Measurements from ENCODE around the gene RNPEPL1.
A peak's percentile ranks its signal among the peaks of the same experiment; 100 is the strongest.

Gene RNPEPL1

GRCh38 chr2:240596491-240596931 is 28.2 kb downstream of the RNPEPL1 start:
- DNase-seq: no peak
- ATAC-seq: no peak

GRCh38 chr2:240597054-240597418 is 28.8 kb downstream of the RNPEPL1 start:
- DNase-seq (no peak), ATAC-seq (no peak)
- H3K27ac Mint-ChIP-seq: peak overlapping the region in 1 of 2 donors; percentile 91
- no peaks in the 10 kb centered on the region for H3K9me3 Mint-ChIP-seq
- no peaks in the 10 kb centered on the region for H3K27me3 Mint-ChIP-seq
- H3K4me1 Mint-ChIP-seq: no peaks in the 10 kb centered on the region
- H3K4me3 Mint-ChIP-seq: no peak overlapping the region

More at GRCh38 chr2:240596491-240596931, 28.2 kb downstream of the RNPEPL1 start:
- Mint-ChIP-seq H3K4me3 (no peak overlapping the region), H3K9me3 (no peaks in the 10 kb centered on the region), H3K4me1 (peaks cover 2% of the 10 kb centered on the region), H3K27me3 (no peaks in the 10 kb centered on the region), H3K27ac (no peak overlapping the region)

GRCh38 chr2:240597419-240598181 is 29.3 kb downstream of the RNPEPL1 start:
- no peak for ATAC-seq
- H3K27ac Mint-ChIP-seq: no peak overlapping the region
- no peaks in the 10 kb centered on the region for H3K4me1 Mint-ChIP-seq
- no peak overlapping the region for H3K4me3 Mint-ChIP-seq
- no peaks in the 10 kb centered on the region for H3K27me3 Mint-ChIP-seq
- H3K9me3 Mint-ChIP-seq: no peaks in the 10 kb centered on the region
- DNase-seq: no peak

- no peaks in the 10 kb centered on the region for H3K9me3 Mint-ChIP-seq
- H3K27me3 Mint-ChIP-seq: no peaks in the 10 kb centered on the region
- no peak for DNase-seq
- H3K4me1 Mint-ChIP-seq: no peaks in the 10 kb centered on the region
- H3K27ac Mint-ChIP-seq: peak overlapping the region in 1 of 2 donors; percentile 42
- no peak overlapping the region for H3K4me3 Mint-ChIP-seq
- ATAC-seq: no peak
These were observed 30.1 kb downstream of the RNPEPL1 start for GRCh38 chr2:240598311-240598911.

GRCh38 chr2:240599141-240599583 is 30.9 kb downstream of the RNPEPL1 start:
- DNase-seq: no peak
- Mint-ChIP-seq H3K4me3 (no peak overlapping the region), H3K9me3 (no peaks in the 10 kb centered on the region), H3K27ac (peak overlapping the region; percentile 92 to 94), H3K27me3 (no peaks in the 10 kb centered on the region), H3K4me1 (no peaks in the 10 kb centered on the region)
- no peak for ATAC-seq

GRCh38 chr2:240600451-240600961 is 32.2 kb downstream of the RNPEPL1 start:
- H3K27me3 Mint-ChIP-seq: no peaks in the 10 kb centered on the region
- no peaks in the 10 kb centered on the region for H3K9me3 Mint-ChIP-seq
- DNase-seq (no peak), ATAC-seq (no peak)
- no peaks in the 10 kb centered on the region for H3K4me1 Mint-ChIP-seq
- no peak overlapping the region for H3K27ac Mint-ChIP-seq
- no peak overlapping the region for H3K4me3 Mint-ChIP-seq

- Mint-ChIP-seq H3K27ac (no peak overlapping the region), H3K9me3 (no peaks in the 10 kb centered on the region), H3K4me1 (no peaks in the 10 kb centered on the region), H3K27me3 (no peaks in the 10 kb centered on the region), H3K4me3 (no peak overlapping the region)
- no peak for ATAC-seq
- DNase-seq: no peak
These were observed 33.0 kb downstream of the RNPEPL1 start for GRCh38 chr2:240601061-240601830.

GRCh38 chr2:240601831-240602160 is 33.5 kb downstream of the RNPEPL1 start:
- DNase-seq (no peak), ATAC-seq (no peak)
- no peaks in the 10 kb centered on the region for H3K9me3 Mint-ChIP-seq
- H3K4me3 Mint-ChIP-seq: no peak overlapping the region
- H3K4me1 Mint-ChIP-seq: no peaks in the 10 kb centered on the region
- H3K27ac Mint-ChIP-seq: no peak overlapping the region
- no peaks in the 10 kb centered on the region for H3K27me3 Mint-ChIP-seq

- no peaks in the 10 kb centered on the region for H3K27me3 Mint-ChIP-seq
- no peak for DNase-seq
These were observed 34.2 kb downstream of the RNPEPL1 start for GRCh38 chr2:240602266-240603050.

GRCh38 chr2:240603081-240603835 is 35.0 kb downstream of the RNPEPL1 start:
- peak overlapping the region in 1 of 2 donors; percentile 60 for H3K27ac Mint-ChIP-seq
- no peaks in the 10 kb centered on the region for H3K27me3 Mint-ChIP-seq
- DNase-seq (no peak), ATAC-seq (peak; percentile 8)
- H3K4me1 Mint-ChIP-seq: no peaks in the 10 kb centered on the region
- H3K4me3 Mint-ChIP-seq: no peak overlapping the region
- H3K9me3 Mint-ChIP-seq: no peaks in the 10 kb centered on the region

More at GRCh38 chr2:240602266-240603050, 34.2 kb downstream of the RNPEPL1 start:
- Mint-ChIP-seq H3K9me3 (no peaks in the 10 kb centered on the region), H3K4me3 (no peak overlapping the region), H3K4me1 (no peaks in the 10 kb centered on the region), H3K27ac (peak overlapping the region in 1 of 2 donors; percentile 60)
- no peak for ATAC-seq

GRCh38 chr2:240603846-240604245 is 35.6 kb downstream of the RNPEPL1 start:
- H3K4me1 Mint-ChIP-seq: peaks cover under 1% of the 10 kb centered on the region
- no peaks in the 10 kb centered on the region for H3K27me3 Mint-ChIP-seq
- ATAC-seq: no peak
- H3K4me3 Mint-ChIP-seq: no peak overlapping the region
- H3K9me3 Mint-ChIP-seq: no peaks in the 10 kb centered on the region
- DNase-seq: no peak
- peak overlapping the region in 1 of 2 donors; percentile 68 for H3K27ac Mint-ChIP-seq

- H3K9me3 Mint-ChIP-seq: no peaks in the 10 kb centered on the region
- peaks cover 6% of the 10 kb centered on the region for H3K4me1 Mint-ChIP-seq
- ATAC-seq (no peak), DNase-seq (no peak)
- H3K27ac Mint-ChIP-seq: peak overlapping the region in 1 of 2 donors; percentile 36
- no peak overlapping the region for H3K4me3 Mint-ChIP-seq
- H3K27me3 Mint-ChIP-seq: no peaks in the 10 kb centered on the region
These were observed 36.1 kb downstream of the RNPEPL1 start for GRCh38 chr2:240604291-240604938.

- no peak for ATAC-seq
- H3K4me3 Mint-ChIP-seq: no peak overlapping the region
- peak overlapping the region; percentile 36 to 62 for H3K27ac Mint-ChIP-seq
- peaks cover 6% of the 10 kb centered on the region for H3K4me1 Mint-ChIP-seq
- H3K9me3 Mint-ChIP-seq: no peaks in the 10 kb centered on the region
- no peaks in the 10 kb centered on the region for H3K27me3 Mint-ChIP-seq
- DNase-seq: no peak
These were observed 36.8 kb downstream of the RNPEPL1 start for GRCh38 chr2:240604939-240605716.

Data from stimulated activated naive CD8-positive, alpha-beta T cell treated with anti-CD3 and anti-CD28 coated beads, Interleukin-15, amount 100 ng/mL, for 72 hours (primary cell).